K562 (cell line): Measurements from ENCODE around the gene OR13J1.

ENCODE experiments used
- AFF4 ChIP-seq: sonication (generic); formaldehyde crosslinking; IDR thresholded peaks from 2 replicates; pipeline ENCODE4 v1.8.0; 2023; ENCODE audit warnings: mild to moderate bottlenecking, missing genetic modification reagents
- FOXJ3 ChIP-seq: sonication (generic); formaldehyde crosslinking; IDR thresholded peaks from 2 replicates; pipeline ENCODE4 v1.4.0; 2020; ENCODE audit warnings: mild to moderate bottlenecking, missing genetic modification reagents

GRCh38 chr9:35918780-35919179 is 48.6 kb upstream of the OR13J1 start:
- no peak for TF ChIP-seq FOXJ3 (CRISPR knock-in tag)
- TF ChIP-seq AFF4 (CRISPR knock-in tag) = no peak
